H1 (cell line): Measurements from ENCODE around the gene NAIF1. TPM values are rescaled to one million over a fixed set of nuclear protein-coding genes. Genes with fewer than 3 reads are reported as not detected.

Experiments
- CTCF ChIA-PET: fragments of 300-600 bp; sonication (Branson Sonifier 250); formaldehyde crosslinking; loops from one replicate; lab custom pipeline; 2021; ENCODE audit not compliant: partially characterized antibody; lab: Charles Lee
- POLR2A ChIA-PET: fragments of 300-600 bp; sonication (Branson Sonifier 250); formaldehyde crosslinking; loops from one replicate; lab custom pipeline; 2021; ENCODE audit warnings: inconsistent platforms; ENCODE audit not compliant: partially characterized antibody; lab: Charles Lee
- DNase-seq, 2 experiments: peaks; one replicate each; pipeline versions ENCODE4 v3.0.0 to v3.0.0-alpha.2; 2010 to 2022; ENCODE audit warnings: low spot score in 2 of 2, low read depth in 1 of 2, mixed read lengths in 1 of 2
- FAIRE-seq: peaks from 2 replicates; lab custom pipeline; 2011; peaks lifted over from hg19 to GRCh38; lab: Jason Lieb, UNC
- H2AFZ ChIP-seq: 2 replicates; pipeline ENCODE4 v1.8.1; 2012; ENCODE audit warnings: low read length, inconsistent platforms
- H2AK5ac ChIP-seq: 2 replicates; pipeline ENCODE4 v1.6.1; 2013; ENCODE audit warnings: low read depth, low read length
- H2BK120ac ChIP-seq: replicated peaks from 2 replicates; pipeline ENCODE3; 2013; ENCODE audit warnings: low read depth, low read length, inconsistent platforms
- H2BK12ac ChIP-seq: 2 replicates; pipeline ENCODE4 v1.6.1; 2013; ENCODE audit warnings: low read depth, low read length
- H2BK15ac ChIP-seq: 2 replicates; pipeline ENCODE4 v1.6.1; 2013; ENCODE audit warnings: low read length
- H2BK20ac ChIP-seq: 2 replicates; pipeline ENCODE4 v1.6.1; 2013; ENCODE audit warnings: low read length
- H2BK5ac ChIP-seq: 2 replicates; pipeline ENCODE4 v1.6.1; 2013; ENCODE audit warnings: low read depth, low read length
- H3K14ac ChIP-seq: 2 replicates; pipeline ENCODE4 v1.6.1; 2013; ENCODE audit warnings: inconsistent platforms; ENCODE audit not compliant: insufficient read length
- H3K18ac ChIP-seq: 2 replicates; pipeline ENCODE4 v1.6.1; 2013; ENCODE audit warnings: low read length; ENCODE audit errors: extremely low read depth
- H3K23ac ChIP-seq: 2 replicates; pipeline ENCODE4 v1.6.1; 2013; ENCODE audit warnings: inconsistent platforms; ENCODE audit not compliant: insufficient read length
- H3K23me2 ChIP-seq: 2 replicates; pipeline ENCODE4 v1.6.1; 2013; ENCODE audit warnings: low read depth, low read length
- H3K27ac ChIP-seq: 2 replicates; pipeline ENCODE4 v1.6.1; 2011; ENCODE audit warnings: low read depth, low read length, inconsistent platforms
- H3K27me3 ChIP-seq, 4 experiments: replicated peaks in 1 of 4; 1 replicate in 1 of 4; 2 replicates in 3 of 4; pipeline versions ENCODE4 v1.6.1 to v1.8.1; 2011 to 2013; ENCODE audit warnings: low read length in 3 of 4, mild to moderate bottlenecking in 3 of 4, inconsistent platforms in 2 of 4, mixed read lengths in 2 of 4, moderate library complexity in 1 of 4; ENCODE audit not compliant: control insufficient read depth in 3 of 4, insufficient read depth in 3 of 4; ENCODE audit errors: extremely low read depth in 1 of 4
- H3K36me3 ChIP-seq, 4 experiments: 2 replicates each; pipeline versions ENCODE4 v1.6.1 to v1.8.1; 2011 to 2013; ENCODE audit warnings: mild to moderate bottlenecking in 4 of 4, low read length in 3 of 4, moderate library complexity in 2 of 4, control low read depth in 1 of 4, inconsistent platforms in 1 of 4; ENCODE audit not compliant: insufficient read depth in 4 of 4, control insufficient read depth in 2 of 4
- H3K4ac ChIP-seq: replicated peaks from 2 replicates; pipeline ENCODE3; 2013; ENCODE audit warnings: low read length, low read depth, mixed read lengths, inconsistent platforms; ENCODE audit not compliant: insufficient read length
- H3K4me1 ChIP-seq, 4 experiments: replicated peaks in 1 of 4; 1 replicate in 1 of 4; 2 replicates in 3 of 4; pipeline versions ENCODE4 v1.6.1 to v1.8.1; 2011 to 2013; ENCODE audit warnings: low read length in 3 of 4, inconsistent platforms in 2 of 4, mixed read lengths in 1 of 4; ENCODE audit not compliant: insufficient read depth in 4 of 4, control insufficient read depth in 3 of 4
- H3K4me2 ChIP-seq, 2 experiments: 2 replicates each; pipeline versions ENCODE4 v1.6.1 to v1.8.1; 2011 to 2013; ENCODE audit warnings: low read depth in 2 of 2, low read length in 2 of 2, control low read depth in 1 of 2, inconsistent platforms in 1 of 2, mild to moderate bottlenecking in 1 of 2; ENCODE audit not compliant: insufficient read depth in 1 of 2
- H3K4me3 ChIP-seq, 4 experiments: fragments of 200-600, 300-600 bp in 1 of 4; sonication (generic), shearing (Covaris generic), sonication (Bioruptor Twin) in 1 of 4; 2 replicates each; pipeline versions ENCODE4 v1.5.1 to v1.8.1; 2011 to 2016; ENCODE audit warnings: low read length in 4 of 4, low read depth in 3 of 4, control low read depth in 2 of 4, inconsistent platforms in 2 of 4, mild to moderate bottlenecking in 2 of 4, mixed read lengths in 1 of 4, moderate library complexity in 1 of 4; ENCODE audit not compliant: insufficient read depth in 2 of 4; ENCODE audit errors: extremely low read depth in 1 of 4
- H3K56ac ChIP-seq: replicated peaks from 2 replicates; pipeline ENCODE3; 2013; ENCODE audit warnings: low read depth, mild to moderate bottlenecking, mixed read lengths, low read length, inconsistent platforms; ENCODE audit not compliant: insufficient read length
- H3K79me1 ChIP-seq: 2 replicates; pipeline ENCODE4 v1.6.1; 2013; ENCODE audit warnings: low read depth, low read length, control low read depth
- H3K79me2 ChIP-seq, 2 experiments: 2 replicates each; pipeline versions ENCODE4 v1.6.1 to v1.8.1; 2012 to 2013; ENCODE audit warnings: low read length in 2 of 2, mild to moderate bottlenecking in 2 of 2, inconsistent platforms in 1 of 2; ENCODE audit not compliant: insufficient read depth in 2 of 2, control insufficient read depth in 1 of 2
- H3K9ac ChIP-seq, 4 experiments: replicated peaks in 1 of 4; 1 replicate in 1 of 4; 2 replicates in 3 of 4; pipeline versions ENCODE4 v1.6.1 to v1.8.1; 2011 to 2013; ENCODE audit warnings: low read depth in 3 of 4, low read length in 3 of 4, control low read depth in 2 of 4, mild to moderate bottlenecking in 2 of 4, moderate library complexity in 2 of 4, inconsistent platforms in 1 of 4; ENCODE audit errors: extremely low read depth in 1 of 4
- H3K9me3 ChIP-seq, 2 experiments: 2 replicates each; pipeline versions ENCODE4 v1.6.1 to v1.8.1; 2012 to 2013; ENCODE audit warnings: mild to moderate bottlenecking in 2 of 2, moderate library complexity in 2 of 2, control low read depth in 1 of 2, inconsistent platforms in 1 of 2, low read depth in 1 of 2, low read length in 1 of 2, mixed read lengths in 1 of 2; ENCODE audit not compliant: insufficient read depth in 2 of 2
- H4K20me1 ChIP-seq, 2 experiments: replicated peaks in 1 of 2; 2 replicates each; pipeline versions ENCODE3 to v1.8.1; 2011 to 2013; ENCODE audit warnings: inconsistent platforms in 2 of 2, low read length in 2 of 2, mild to moderate bottlenecking in 1 of 2; ENCODE audit not compliant: insufficient read depth in 2 of 2, control insufficient read depth in 1 of 2
- H4K5ac ChIP-seq: 2 replicates; pipeline ENCODE4 v1.6.1; 2013; ENCODE audit warnings: low read length, low read depth, mixed read lengths, inconsistent platforms; ENCODE audit not compliant: insufficient read length
- H4K8ac ChIP-seq: 2 replicates; pipeline ENCODE4 v1.8.0; 2013; ENCODE audit warnings: mild to moderate bottlenecking, moderate library complexity, low read length, inconsistent platforms; ENCODE audit not compliant: insufficient read depth; ENCODE audit errors: extremely low read depth
- H4K91ac ChIP-seq: replicated peaks from 2 replicates; pipeline ENCODE3; 2013; ENCODE audit warnings: low read length, mixed read lengths, inconsistent platforms; ENCODE audit not compliant: insufficient read length
- CEBPB ChIP-seq: IDR thresholded peaks from 2 replicates; pipeline ENCODE4 v1.6.1; 2012; ENCODE audit warnings: low read depth, low read length
- CTBP2 ChIP-seq: IDR thresholded peaks from 2 replicates; pipeline ENCODE4 v1.7.0; 2011; ENCODE audit warnings: borderline replicate concordance, mild to moderate bottlenecking, moderate library complexity, mixed read lengths, low read length; ENCODE audit not compliant: insufficient read depth, insufficient read length
- NANOG ChIP-seq: IDR thresholded peaks from 2 replicates; pipeline ENCODE4 v1.6.1; 2011; ENCODE audit warnings: low read length, low read depth, mild to moderate bottlenecking, inconsistent platforms; ENCODE audit not compliant: insufficient read depth, poor library complexity, severe bottlenecking
- RFX5 ChIP-seq: IDR thresholded peaks from 2 replicates; pipeline ENCODE4 v1.6.1; 2011; ENCODE audit warnings: low read depth, low read length, improper control_type of control experiment, borderline replicate concordance
- RNF2 ChIP-seq: fragments of 200-900, 300-1000 bp; sonication (generic); IDR thresholded peaks from 2 replicates; pipeline ENCODE4 v1.7.1; 2016; ENCODE audit warnings: borderline replicate concordance, low read depth, mild to moderate bottlenecking, antibody characterized with exemption, low read length; ENCODE audit not compliant: poor library complexity, severe bottlenecking; ENCODE audit errors: missing control alignments
- SIRT6 ChIP-seq: IDR thresholded peaks from one replicate; pipeline ENCODE4 v1.7.1; 2012; ENCODE audit warnings: low read length, inconsistent platforms
- WGBS, 2 experiments: shearing (Covaris generic) in 1 of 2; methylation state at CpG; one replicate each; pipeline versions ENCODE4 v1.1.6 to v1.1.7; 2013 to 2015; ENCODE audit warnings: low lambda C conversion rate in 2 of 2, mixed read lengths in 2 of 2, inconsistent platforms in 1 of 2, low coverage in 1 of 2, missing lambda C conversion rate in 1 of 2; ENCODE audit not compliant: insufficient replicate concordance in 2 of 2, insufficient coverage in 1 of 2, insufficient read length in 1 of 2; ENCODE audit errors: extremely low coverage in 1 of 2, missing lambda C conversion rate in 1 of 2; 5-methylcytosine and 5-hydroxymethylcytosine counted together
- polyA plus RNA-seq, 7 experiments: library from polyadenylated mRNA; depleted of rRNA in 3 of 7; stranded (reverse) in 5 of 7; unstranded in 2 of 7; fragments of >200 nt in 5 of 7; fragments of 200-250 nt in 2 of 7; gene quantifications; 1 replicate in 5 of 7; 2 replicates in 1 of 7; 4 replicates in 1 of 7; pipeline versions ENCODE4 v1.2.1 to v1.2.3, GENCODE V29; 2011 to 2013; ENCODE audit warnings: missing spikeins in 2 of 7, mixed read lengths in 2 of 7
- total RNA-seq: library from RNA; stranded (reverse); fragmentation: NEBNext Ultra II Directional; extraction: Animal tissue kit (Norgen Biotek cat#: 25700); gene quantifications from 2 replicates; pipeline ENCODE4 v1.2.1, GENCODE V29; 2021
- TF ChIP-seq, protein P1 (sequence below): IDR thresholded peaks from 2 replicates; pipeline ENCODE4 v1.6.1; 2012; ENCODE audit warnings: inconsistent platforms

The NAIF1 gene
- total and polyA plus RNA-seq, 2 of the 8 experiments (the other 6 are each of a cell fraction or from before 2014, with no cell fraction given): 8.7 to 9.0 TPM

DNA sequence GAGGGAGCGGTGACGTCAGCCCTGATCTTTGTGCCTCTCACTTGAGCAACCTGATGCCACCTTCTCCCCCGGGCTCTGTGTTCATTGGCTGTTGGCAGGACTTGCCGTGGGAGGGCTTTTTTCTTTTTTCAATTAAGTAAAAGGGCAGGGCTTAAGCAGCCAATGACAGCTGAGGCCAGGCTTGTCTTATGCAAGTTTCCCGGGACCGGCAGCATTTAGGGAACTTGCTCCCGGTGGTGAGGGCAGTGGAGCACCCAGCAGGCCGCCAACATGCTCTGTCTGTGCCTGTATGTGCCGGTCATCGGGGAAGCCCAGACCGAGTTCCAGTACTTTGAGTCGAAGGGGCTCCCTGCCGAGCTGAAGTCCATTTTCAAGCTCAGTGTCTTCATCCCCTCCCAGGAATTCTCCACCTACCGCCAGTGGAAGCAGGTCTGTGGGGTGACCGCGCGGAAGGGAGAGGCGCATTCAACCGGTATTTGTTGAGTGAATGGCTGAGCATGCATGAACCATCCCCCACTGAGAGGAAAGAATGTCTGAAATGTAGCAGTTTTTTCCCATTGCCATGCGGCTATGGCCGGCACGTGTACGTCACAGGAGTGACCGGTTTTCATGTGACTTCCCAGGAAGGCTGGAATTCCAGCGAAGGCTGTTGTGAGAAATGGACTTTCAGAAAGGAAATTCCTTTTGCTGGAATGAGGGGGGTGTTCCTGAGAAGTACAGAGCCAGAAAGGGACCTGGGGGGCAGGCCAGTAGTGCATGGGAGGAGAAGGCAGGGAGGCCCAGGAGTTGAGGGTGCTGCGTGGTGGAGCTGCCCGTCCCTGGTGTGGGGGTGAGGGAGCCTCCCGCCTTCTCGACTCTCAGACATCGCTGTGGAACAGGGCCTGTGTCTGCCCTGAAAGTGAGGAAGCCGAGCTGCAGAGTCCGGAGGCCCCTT lies 31.4 kb upstream of the NAIF1 start:
- peak; percentile 52 for FAIRE-seq
- Histone ChIP-seq H2BK15ac (no peak overlapping the region; the same call in 1 of the 2 replicates), H3K4ac (peak overlapping the region; percentile 66), H3K23ac (no peak overlapping the region), H4K5ac (peak overlapping the region; percentile 45), H3K23me2 (peaks cover 9% of the 10 kb centered on the region), H2AK5ac (peak overlapping the region; percentile 97), H3K27me3 (no peaks in the 10 kb centered on the region), H2AFZ (no peak overlapping the region), H2BK120ac (peak overlapping the region; percentile 28), H3K14ac (no peak overlapping the region), H3K56ac (peak overlapping the region; percentile 48), H2BK5ac (peak overlapping the region; percentile 94), H4K20me1 (peaks cover 6 to 36% of the 10 kb centered on the region in 2 experiments), H3K4me2 (peak overlapping the region; percentile 87 to 93), H3K27ac (peak overlapping the region; percentile 94), H3K9me3 (no peaks in the 10 kb centered on the region), H3K4me1 (peaks cover 11 to 28% (median 22%) of the 10 kb centered on the region in 4 experiments), H3K18ac (peak overlapping the region; percentile 90), H4K91ac (peak overlapping the region; percentile 90), H3K36me3 (peaks cover 4 to 23% (median 13%) of the 10 kb centered on the region in 4 experiments; a peak in 7 of 8 replicates), H3K79me1 (peaks cover 23% of the 10 kb centered on the region), H3K9ac (peak overlapping the region in 3 of 4 experiments; percentile 64 to 87 (median 76); a peak in 6 of 7 replicates), H2BK12ac (peak overlapping the region; percentile 96), H2BK20ac (no peak overlapping the region), H3K79me2 (peaks cover 0 to 30% of the 10 kb centered on the region in 2 experiments; a peak in 2 of 4 replicates), H3K4me3 (peak overlapping the region; percentile 48 to 68 (median 62)), H4K8ac (peak overlapping the region; percentile 95; the same call in 1 of the 2 replicates)
- CTCF ChIA-PET: interaction anchor here (0.7 to 10.5 kb wide), 13 partner anchors 10 to 156 kb away, joined by 3 to 114 read pairs (median 4); no protein-coding TSS in a partner anchor
- POLR2A ChIA-PET: interaction anchor here (0.7 to 12.1 kb wide), 21 partner anchors 10 to 168 kb away, joined by 3 to 119 read pairs (median 5); partner anchors contain the start of genes BBLN, DPM2, NAIF1 and PIP5KL1
- DNase-seq: peak; percentile 90
- 7% methylated on average over 32 of the region's 32 CpGs; no CpG with 5 or more reads in 1 of the 2 experiments for WGBS, 2 experiments
- TF ChIP-seq RFX5 (0 out of 2 replicates have a peak, but pooled peaks have one; percentile 28), CEBPB (0 out of 2 replicates have a peak, but pooled peaks have one; percentile 36), NANOG (peak; percentile 33), CTBP2 (peak; percentile 18), SIRT6 (no peak), RNF2 (no peak)
- TF ChIP-seq, protein P1, sequence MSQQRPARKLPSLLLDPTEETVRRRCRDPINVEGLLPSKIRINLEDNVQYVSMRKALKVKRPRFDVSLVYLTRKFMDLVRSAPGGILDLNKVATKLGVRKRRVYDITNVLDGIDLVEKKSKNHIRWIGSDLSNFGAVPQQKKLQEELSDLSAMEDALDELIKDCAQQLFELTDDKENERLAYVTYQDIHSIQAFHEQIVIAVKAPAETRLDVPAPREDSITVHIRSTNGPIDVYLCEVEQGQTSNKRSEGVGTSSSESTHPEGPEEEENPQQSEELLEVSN: peak; percentile 38; the same call in 1 of the 2 replicates
